Vagina (tissue), 2 donors: ENCODE data around the gene LRRC17.

ENCODE experiments used
- POLR2A ChIP-seq, 2 donors: fragments of 450-650 bp; IDR thresholded peaks; one replicate each; pipeline ENCODE4 v1.6.1; 2017; ENCODE audit warnings: antibody characterized with exemption in 2 of 2, mild to moderate bottlenecking in 2 of 2, moderate library complexity in 2 of 2
- POLR2AphosphoS5 ChIP-seq, 2 donors: sonication (generic); formaldehyde crosslinking; IDR thresholded peaks; one replicate each; pipeline ENCODE4 v1.9.0; 2017; ENCODE audit warnings: antibody characterized with exemption in 2 of 2, mild to moderate bottlenecking in 2 of 2, low read depth in 1 of 2; ENCODE audit not compliant: insufficient read depth in 1 of 2
- TF ChIP-seq, protein P1 (sequence below), 3 experiments: fragments of 450-650 bp in 2 of 3; fragments of 200-600 bp in 1 of 3; sonication (generic) in 1 of 3; IDR thresholded peaks; one replicate each; pipeline ENCODE4 v1.5.1; 2017 to 2019; ENCODE audit warnings: antibody characterized with exemption in 3 of 3, mild to moderate bottlenecking in 2 of 3, moderate library complexity in 2 of 3

DNA sequence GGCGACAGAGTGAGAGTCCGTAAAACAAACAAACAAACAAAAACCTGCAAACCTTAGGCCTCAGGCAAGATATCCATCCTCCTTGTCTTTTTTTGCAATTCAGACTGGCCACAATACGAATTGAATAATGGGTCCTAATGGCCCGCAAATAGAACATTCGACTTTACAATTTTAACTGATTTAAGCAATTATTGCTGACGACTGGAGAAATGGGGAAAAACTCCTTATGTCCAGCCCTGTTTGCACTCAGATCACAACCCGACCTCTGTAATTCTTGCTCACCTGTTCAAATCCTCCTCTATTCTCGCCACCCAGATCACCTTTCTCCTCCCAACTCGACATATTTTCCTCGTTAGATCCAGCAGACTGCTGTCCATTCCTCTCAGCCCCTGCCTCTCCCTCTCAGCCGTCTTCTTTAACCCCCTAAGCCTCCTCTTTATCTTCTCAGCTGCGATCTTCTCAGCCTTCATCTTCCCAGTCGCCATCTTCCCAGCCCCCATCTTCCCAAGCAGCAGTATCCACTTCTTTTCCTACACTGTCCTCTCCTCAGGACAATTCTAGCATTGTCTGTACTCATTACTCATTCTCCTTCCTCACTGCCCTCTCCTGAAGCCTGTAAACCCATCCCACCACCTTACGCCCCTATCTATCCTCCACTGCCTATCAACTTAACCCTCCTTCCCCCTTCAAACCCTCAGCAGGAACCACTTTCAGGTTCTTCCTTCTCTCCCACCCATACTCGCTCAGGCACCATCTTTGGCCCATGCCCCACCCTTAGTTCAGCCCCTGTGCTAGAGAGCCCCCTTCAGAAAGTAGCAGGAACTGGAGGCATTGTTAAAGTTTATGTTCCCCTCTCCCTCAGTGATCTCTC lies 61.8 kb downstream of the LRRC17 start:
- TF ChIP-seq POLR2A (IDR thresholded peaks at IDR 0.05), result no peak
- TF ChIP-seq, protein P1, sequence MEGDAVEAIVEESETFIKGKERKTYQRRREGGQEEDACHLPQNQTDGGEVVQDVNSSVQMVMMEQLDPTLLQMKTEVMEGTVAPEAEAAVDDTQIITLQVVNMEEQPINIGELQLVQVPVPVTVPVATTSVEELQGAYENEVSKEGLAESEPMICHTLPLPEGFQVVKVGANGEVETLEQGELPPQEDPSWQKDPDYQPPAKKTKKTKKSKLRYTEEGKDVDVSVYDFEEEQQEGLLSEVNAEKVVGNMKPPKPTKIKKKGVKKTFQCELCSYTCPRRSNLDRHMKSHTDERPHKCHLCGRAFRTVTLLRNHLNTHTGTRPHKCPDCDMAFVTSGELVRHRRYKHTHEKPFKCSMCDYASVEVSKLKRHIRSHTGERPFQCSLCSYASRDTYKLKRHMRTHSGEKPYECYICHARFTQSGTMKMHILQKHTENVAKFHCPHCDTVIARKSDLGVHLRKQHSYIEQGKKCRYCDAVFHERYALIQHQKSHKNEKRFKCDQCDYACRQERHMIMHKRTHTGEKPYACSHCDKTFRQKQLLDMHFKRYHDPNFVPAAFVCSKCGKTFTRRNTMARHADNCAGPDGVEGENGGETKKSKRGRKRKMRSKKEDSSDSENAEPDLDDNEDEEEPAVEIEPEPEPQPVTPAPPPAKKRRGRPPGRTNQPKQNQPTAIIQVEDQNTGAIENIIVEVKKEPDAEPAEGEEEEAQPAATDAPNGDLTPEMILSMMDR (IDR thresholded peaks at IDR 0.05), result no peak
- TF ChIP-seq POLR2AphosphoS5 (IDR thresholded peaks at IDR 0.05; ENCODE audit: insufficient read depth in 1 of 2, low read depth in 1 of 2), result no peak
